Osteocyte (in vitro differentiated cells): ENCODE data around the gene COL2A1. TPM values are rescaled to one million over a fixed set of nuclear protein-coding genes. Genes with fewer than 3 reads are reported as not detected.

ENCODE experiments used
- DNase-seq: peaks from one replicate; pipeline ENCODE4 v3.0.0; 2021; ENCODE audit warnings: mixed read lengths; ENCODE audit not compliant: unreplicated experiment; ENCODE audit errors: extremely low spot score
- H3K27ac Mint-ChIP-seq: one replicate; pipeline ENCODE4 v1.8.0; 2021; ENCODE audit warnings: mild to moderate bottlenecking, mixed read lengths; ENCODE audit not compliant: unreplicated experiment
- H3K27me3 Mint-ChIP-seq: one replicate; pipeline ENCODE4 v1.8.0; 2021; ENCODE audit warnings: mixed read lengths; ENCODE audit not compliant: unreplicated experiment
- H3K36me3 Mint-ChIP-seq: one replicate; pipeline ENCODE4 v1.8.0; 2021; ENCODE audit warnings: mixed read lengths; ENCODE audit not compliant: unreplicated experiment
- H3K4me1 Mint-ChIP-seq: one replicate; pipeline ENCODE4 v1.8.0; 2021; ENCODE audit warnings: mixed read lengths; ENCODE audit not compliant: unreplicated experiment
- H3K4me3 Mint-ChIP-seq: one replicate; pipeline ENCODE4 v1.8.0; 2021; ENCODE audit warnings: mild to moderate bottlenecking, moderate library complexity, mixed read lengths; ENCODE audit not compliant: unreplicated experiment
- H3K9me3 Mint-ChIP-seq: one replicate; pipeline ENCODE4 v1.8.0; 2021; ENCODE audit warnings: mixed read lengths; ENCODE audit not compliant: unreplicated experiment
- total RNA-seq: library from RNA; stranded (reverse); gene quantifications from 2 replicates; pipeline ENCODE4 v1.2.1, GENCODE V29; 2021
- TF ChIP-seq, protein P1 (sequence below): fragments of 200-600 bp; sonication (generic); IDR thresholded peaks from 2 replicates; pipeline ENCODE4 v1.5.0; 2021; ENCODE audit warnings: antibody characterized with exemption, mild to moderate bottlenecking, moderate library complexity

Gene COL2A1
- total RNA-seq, 1 donor from 2014 or later: 0.70 TPM

DNA sequence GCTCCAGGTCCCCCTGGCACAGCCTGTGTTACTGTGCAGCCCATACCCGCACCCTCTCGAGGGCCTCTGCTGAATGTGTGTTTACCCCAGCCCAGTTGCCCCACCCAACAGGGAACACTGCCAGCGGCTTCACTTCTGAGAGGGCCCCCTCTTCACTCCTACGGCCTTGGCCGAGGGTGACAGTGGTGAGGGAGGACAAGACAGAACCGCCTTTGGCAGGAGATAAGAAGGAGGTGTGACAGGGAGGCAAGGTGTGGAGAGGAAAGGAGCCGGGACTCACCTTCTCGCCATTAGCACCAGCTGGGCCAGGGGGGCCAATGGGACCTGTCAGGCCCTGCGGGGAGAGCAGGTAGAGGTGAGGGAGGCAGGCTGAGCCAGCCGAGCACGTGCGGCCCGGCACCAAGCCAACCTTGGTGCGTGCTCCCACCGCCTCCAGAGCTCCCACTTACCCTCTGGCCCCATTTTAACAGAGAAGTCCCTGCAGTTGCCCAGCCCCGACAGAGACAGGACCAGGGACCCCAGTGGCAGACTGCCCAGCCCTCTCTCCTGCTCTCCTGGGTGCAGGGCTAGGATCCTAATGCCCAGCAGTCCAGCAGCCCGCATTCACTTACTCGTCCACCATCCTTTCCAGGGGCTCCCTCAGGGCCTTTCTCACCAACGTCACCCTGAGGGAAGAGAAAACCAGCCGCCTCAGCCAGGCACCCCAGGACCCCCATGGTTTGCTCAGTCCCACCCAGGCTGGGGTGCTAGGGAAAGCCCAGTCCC lies 22.6 kb downstream of the COL2A1 start:
- H3K4me3 Mint-ChIP-seq: no peak overlapping the region
- no peak for DNase-seq
- H3K27ac Mint-ChIP-seq: no peak overlapping the region
- no peaks in the 10 kb centered on the region for H3K9me3 Mint-ChIP-seq
- H3K27me3 Mint-ChIP-seq: no peaks in the 10 kb centered on the region
- TF ChIP-seq, protein P1, sequence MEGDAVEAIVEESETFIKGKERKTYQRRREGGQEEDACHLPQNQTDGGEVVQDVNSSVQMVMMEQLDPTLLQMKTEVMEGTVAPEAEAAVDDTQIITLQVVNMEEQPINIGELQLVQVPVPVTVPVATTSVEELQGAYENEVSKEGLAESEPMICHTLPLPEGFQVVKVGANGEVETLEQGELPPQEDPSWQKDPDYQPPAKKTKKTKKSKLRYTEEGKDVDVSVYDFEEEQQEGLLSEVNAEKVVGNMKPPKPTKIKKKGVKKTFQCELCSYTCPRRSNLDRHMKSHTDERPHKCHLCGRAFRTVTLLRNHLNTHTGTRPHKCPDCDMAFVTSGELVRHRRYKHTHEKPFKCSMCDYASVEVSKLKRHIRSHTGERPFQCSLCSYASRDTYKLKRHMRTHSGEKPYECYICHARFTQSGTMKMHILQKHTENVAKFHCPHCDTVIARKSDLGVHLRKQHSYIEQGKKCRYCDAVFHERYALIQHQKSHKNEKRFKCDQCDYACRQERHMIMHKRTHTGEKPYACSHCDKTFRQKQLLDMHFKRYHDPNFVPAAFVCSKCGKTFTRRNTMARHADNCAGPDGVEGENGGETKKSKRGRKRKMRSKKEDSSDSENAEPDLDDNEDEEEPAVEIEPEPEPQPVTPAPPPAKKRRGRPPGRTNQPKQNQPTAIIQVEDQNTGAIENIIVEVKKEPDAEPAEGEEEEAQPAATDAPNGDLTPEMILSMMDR: no peak
- no peaks in the 10 kb centered on the region for H3K36me3 Mint-ChIP-seq
- peaks cover 2% of the 10 kb centered on the region for H3K4me1 Mint-ChIP-seq

- H3K4me1 Mint-ChIP-seq: peaks cover 2% of the 10 kb centered on the region
- TF ChIP-seq, protein P1: no peak
- no peak overlapping the region for H3K4me3 Mint-ChIP-seq
- H3K27me3 Mint-ChIP-seq: no peaks in the 10 kb centered on the region
- H3K27ac Mint-ChIP-seq: no peak overlapping the region
- no peak for DNase-seq
- no peaks in the 10 kb centered on the region for H3K36me3 Mint-ChIP-seq
- H3K9me3 Mint-ChIP-seq: no peaks in the 10 kb centered on the region
Measured at GRCh38 chr12:47980779-47981495, 23.3 kb downstream of the COL2A1 start.

- Mint-ChIP-seq H3K9me3 (no peaks in the 10 kb centered on the region), H3K27me3 (no peaks in the 10 kb centered on the region), H3K27ac (no peak overlapping the region), H3K36me3 (no peaks in the 10 kb centered on the region), H3K4me3 (no peak overlapping the region), H3K4me1 (peaks cover 2% of the 10 kb centered on the region)
- DNase-seq: no peak
- TF ChIP-seq, protein P1: no peak
Measured at GRCh38 chr12:47980197-47980596, 24.1 kb downstream of the COL2A1 start.

- Mint-ChIP-seq H3K4me3 (no peak overlapping the region), H3K27ac (no peak overlapping the region), H3K4me1 (peaks cover 2% of the 10 kb centered on the region), H3K9me3 (no peaks in the 10 kb centered on the region), H3K36me3 (no peaks in the 10 kb centered on the region), H3K27me3 (no peaks in the 10 kb centered on the region)
- no peak for DNase-seq
- TF ChIP-seq, protein P1: no peak
Measured at GRCh38 chr12:47979686-47980085, 24.6 kb downstream of the COL2A1 start.

DNA sequence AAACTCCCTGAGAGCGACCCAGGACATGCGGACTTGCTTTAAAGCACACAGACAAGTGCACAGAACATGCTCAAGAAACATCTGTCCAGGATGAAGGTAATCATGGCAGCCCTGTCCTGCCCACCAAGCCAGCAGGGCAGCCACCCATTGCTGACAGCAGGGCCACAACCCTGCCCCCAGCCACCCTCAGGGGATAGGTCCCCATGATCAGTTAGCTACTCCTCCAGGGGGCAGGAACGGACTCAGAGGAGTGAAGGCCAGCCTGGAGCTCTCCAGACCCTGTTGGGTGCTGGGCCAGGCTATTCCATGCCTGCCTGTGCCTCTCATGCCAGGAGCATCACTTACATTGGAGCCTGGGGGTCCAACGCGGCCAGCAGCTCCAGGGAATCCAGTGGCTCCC lies 25.1 kb downstream of the COL2A1 start:
- no peaks in the 10 kb centered on the region for H3K36me3 Mint-ChIP-seq
- H3K27me3 Mint-ChIP-seq: no peaks in the 10 kb centered on the region
- DNase-seq: no peak
- H3K4me3 Mint-ChIP-seq: no peak overlapping the region
- H3K9me3 Mint-ChIP-seq: no peaks in the 10 kb centered on the region
- TF ChIP-seq, protein P1: no peak
- no peak overlapping the region for H3K27ac Mint-ChIP-seq
- H3K4me1 Mint-ChIP-seq: peaks cover 2% of the 10 kb centered on the region
